Measurements from ENCODE around the gene SLC39A11.

DNA sequence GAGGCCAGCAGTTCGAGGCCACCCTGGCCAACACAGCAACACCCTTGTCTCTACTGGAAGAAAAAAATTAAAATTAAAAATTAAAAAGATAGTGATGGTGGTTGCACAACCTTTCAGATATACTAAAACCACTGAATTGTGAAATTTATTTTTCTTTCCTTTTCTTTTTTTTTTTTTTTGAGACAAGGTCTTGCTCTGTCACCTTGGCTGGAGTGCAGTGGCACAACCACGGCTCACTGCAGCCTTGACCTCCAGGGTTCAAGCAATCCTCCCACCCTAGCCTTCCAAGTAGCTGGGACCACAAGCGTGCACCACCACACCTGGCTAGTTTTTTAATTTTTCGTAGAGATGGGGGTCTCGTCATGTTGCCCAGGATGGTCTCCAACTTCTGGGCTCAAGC is 254.4 kb downstream of the SLC39A11 start:
- TF ChIP-seq, protein P1, sequence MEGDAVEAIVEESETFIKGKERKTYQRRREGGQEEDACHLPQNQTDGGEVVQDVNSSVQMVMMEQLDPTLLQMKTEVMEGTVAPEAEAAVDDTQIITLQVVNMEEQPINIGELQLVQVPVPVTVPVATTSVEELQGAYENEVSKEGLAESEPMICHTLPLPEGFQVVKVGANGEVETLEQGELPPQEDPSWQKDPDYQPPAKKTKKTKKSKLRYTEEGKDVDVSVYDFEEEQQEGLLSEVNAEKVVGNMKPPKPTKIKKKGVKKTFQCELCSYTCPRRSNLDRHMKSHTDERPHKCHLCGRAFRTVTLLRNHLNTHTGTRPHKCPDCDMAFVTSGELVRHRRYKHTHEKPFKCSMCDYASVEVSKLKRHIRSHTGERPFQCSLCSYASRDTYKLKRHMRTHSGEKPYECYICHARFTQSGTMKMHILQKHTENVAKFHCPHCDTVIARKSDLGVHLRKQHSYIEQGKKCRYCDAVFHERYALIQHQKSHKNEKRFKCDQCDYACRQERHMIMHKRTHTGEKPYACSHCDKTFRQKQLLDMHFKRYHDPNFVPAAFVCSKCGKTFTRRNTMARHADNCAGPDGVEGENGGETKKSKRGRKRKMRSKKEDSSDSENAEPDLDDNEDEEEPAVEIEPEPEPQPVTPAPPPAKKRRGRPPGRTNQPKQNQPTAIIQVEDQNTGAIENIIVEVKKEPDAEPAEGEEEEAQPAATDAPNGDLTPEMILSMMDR (conservative IDR thresholded peaks at IDR 0.05; ENCODE audit: low read length) = no peak
- no peak for TF ChIP-seq EZH2phosphoT487 (IDR thresholded peaks at IDR 0.05; ENCODE audit: borderline replicate concordance, low read depth, low read length)

All from OCI-LY7 (cell line).